NCI-H748 treated with DMSO at 0.1 percent for 48 hours (cell line): ENCODE data around the gene SLC4A3.

Experiments used
- DNase-seq: peaks from one replicate; lab custom pipeline; 2025; lab: John Stamatoyannopoulos, UW

SLC4A3 gene

GRCh38 chr2:219627103-219628100, at the start of gene SLC4A3:
Gene SLC4A3 (plus strand): TSS chr2:219627630. CDS start chr2:219627993, 363 bp downstream.
- DNase-seq: no peak

GRCh38 chr2:219578811-219579613, 48.4 kb upstream of the SLC4A3 start:
- no peak for DNase-seq

- DNase-seq: no peak
Observed at GRCh38 chr2:219581346-219581745, 46.1 kb upstream of the SLC4A3 start.

- no peak for DNase-seq
Observed at GRCh38 chr2:219591091-219591490, 36.3 kb upstream of the SLC4A3 start.

- DNase-seq: no peak
Observed at GRCh38 chr2:219592736-219593135, 34.7 kb upstream of the SLC4A3 start.

GRCh38 chr2:219593154-219593553, 34.3 kb upstream of the SLC4A3 start:
- no peak for DNase-seq

GRCh38 chr2:219595256-219595655, 32.2 kb upstream of the SLC4A3 start:
- DNase-seq: no peak

- DNase-seq: no peak
Observed at GRCh38 chr2:219596954-219597551, 30.4 kb upstream of the SLC4A3 start.

- DNase-seq: peak; percentile 93
Observed at GRCh38 chr2:219597552-219598307, 29.7 kb upstream of the SLC4A3 start, which contains the start of gene STK11IP. Gene STK11IP (plus strand): TSS chr2:219597857. CDS start chr2:219598120, 263 bp downstream.

- peak; percentile 17 for DNase-seq
Observed at GRCh38 chr2:219598308-219599078, 28.9 kb upstream of the SLC4A3 start.

GRCh38 chr2:219603771-219604170, 23.7 kb upstream of the SLC4A3 start:
- DNase-seq: no peak

GRCh38 chr2:219605607-219605954, 21.8 kb upstream of the SLC4A3 start:
- no peak for DNase-seq

GRCh38 chr2:219607931-219608330, 19.5 kb upstream of the SLC4A3 start:
- DNase-seq: no peak

- no peak for DNase-seq
Observed at GRCh38 chr2:219608399-219608964, 18.9 kb upstream of the SLC4A3 start.

- no peak for DNase-seq
Observed at GRCh38 chr2:219609149-219609750, 18.2 kb upstream of the SLC4A3 start.

GRCh38 chr2:219611306-219611705, 16.1 kb upstream of the SLC4A3 start:
- no peak for DNase-seq

- no peak for DNase-seq
Observed at GRCh38 chr2:219611866-219612576, 15.4 kb upstream of the SLC4A3 start.

GRCh38 chr2:219612577-219613286, 14.7 kb upstream of the SLC4A3 start:
- DNase-seq: no peak
